GM12878 (cell line): ENCODE data around the gene CABP7.

Experiments used
- CBX3 ChIP-seq: fragments of 200-600 bp; sonication (generic); IDR thresholded peaks from 2 replicates; pipeline ENCODE4 v1.6.1; 2016; ENCODE audit warnings: low read depth, borderline replicate concordance
- CTCF ChIP-seq, 3 experiments: IDR thresholded peaks in 2 of 3; conservative IDR thresholded peaks in 1 of 3; 2 replicates each; pipeline ENCODE4 v1.5.1; 2011; ENCODE audit warnings: low read depth in 3 of 3, low read length in 3 of 3, mild to moderate bottlenecking in 3 of 3, control low read depth in 2 of 3, moderate library complexity in 2 of 3, inconsistent platforms in 1 of 3, mixed read lengths in 1 of 3; ENCODE audit not compliant: control insufficient read depth in 2 of 3, insufficient read depth in 1 of 3; ENCODE audit errors: extremely low read depth in 1 of 3
- EP300 ChIP-seq, 2 experiments: fragments of 150-350 bp in 1 of 2; IDR thresholded peaks; 2 replicates each; pipeline ENCODE4 v1.6.1; 2011 to 2012; ENCODE audit warnings: low read depth in 2 of 2, low read length in 2 of 2, borderline replicate concordance in 1 of 2, improper control_type of control experiment in 1 of 2, inconsistent platforms in 1 of 2; ENCODE audit not compliant: control insufficient read depth in 1 of 2
- FOS ChIP-seq: IDR thresholded peaks from 3 replicates; pipeline ENCODE4 v1.6.1; 2011; ENCODE audit warnings: borderline replicate concordance; ENCODE audit not compliant: insufficient read length; ENCODE audit errors: extremely low read depth
- MXI1 ChIP-seq: fragments of 150-350 bp; IDR thresholded peaks from 2 replicates; pipeline ENCODE4 v1.6.1; 2011; ENCODE audit warnings: low read depth, mild to moderate bottlenecking, inconsistent platforms, low read length, improper control_type of control experiment
- POLR2A ChIP-seq: IDR thresholded peaks from 2 replicates; pipeline ENCODE4 v1.6.1; 2011; ENCODE audit warnings: low read depth, mild to moderate bottlenecking, low read length
- RAD21 ChIP-seq: IDR thresholded peaks from 2 replicates; pipeline ENCODE4 v1.6.1; 2011; ENCODE audit warnings: mild to moderate bottlenecking, low read depth, low read length, moderate library complexity; ENCODE audit not compliant: insufficient read depth
- USF1 ChIP-seq: IDR thresholded peaks from 2 replicates; pipeline ENCODE4 v1.6.1; 2011; ENCODE audit warnings: borderline replicate concordance, low read depth, mild to moderate bottlenecking, moderate library complexity, mixed read lengths, low read length; ENCODE audit not compliant: insufficient read depth; ENCODE audit errors: extremely low read length

GRCh38 chr22:29755889-29756288, 36.1 kb downstream of the CABP7 start:
- TF ChIP-seq CBX3 (no peak), MXI1 (no peak), RAD21 (no peak), CTCF (IDR thresholded peaks at IDR 0.05 in 2 of 3, conservative IDR thresholded peaks at IDR 0.05 in 1 of 3; ENCODE audit: control insufficient read depth in 2 of 3, extremely low read depth in 1 of 3, insufficient read depth in 1 of 3, low read depth in 3 of 3, low read length in 3 of 3) (no peak), FOS (no peak), USF1 (no peak), POLR2A (no peak), EP300 (IDR thresholded peaks at IDR 0.05; ENCODE audit: borderline replicate concordance in 1 of 2, control insufficient read depth in 1 of 2, low read depth in 2 of 2, low read length in 2 of 2) (no peak)
